Heart left ventricle (tissue), 16 donors: ENCODE results near the gene RPL13. TPM values are rescaled to one million over a fixed set of nuclear protein-coding genes. Genes with fewer than 3 reads are reported as not detected.

Source experiments
- ATAC-seq, 4 donors: fragments of 200-7000 bp; cut with Tn5 transposase; one replicate each; pipeline ENCODE4 v1.9.1; 2020 to 2022; ENCODE audit warnings: moderate library complexity in 4 of 4, mild to moderate bottlenecking in 3 of 4, moderate number of reproducible peaks in 1 of 4
- DNase-seq, 5 donors: peaks; one replicate each; pipeline ENCODE4 v3.0.0-alpha.2; 2020
- H3K27ac ChIP-seq, 12 donors: fragments of 200-600 bp; sonication (generic) in 4 of 12; one replicate each; pipeline versions ENCODE4 v1.5.0 to v1.8.0; 2016 to 2022; ENCODE audit warnings: mild to moderate bottlenecking in 2 of 12
- H3K27me3 ChIP-seq, 9 donors: fragments of 200-600 bp; sonication (generic) in 2 of 9; one replicate each; pipeline versions ENCODE4 v1.5.1 to v1.8.0; 2016 to 2022; ENCODE audit warnings: mild to moderate bottlenecking in 3 of 9
- H3K36me3 ChIP-seq, 9 donors: fragments of 200-600 bp; sonication (generic) in 2 of 9; one replicate each; pipeline versions ENCODE4 v1.5.0 to v1.8.0; 2018 to 2022; ENCODE audit warnings: mild to moderate bottlenecking in 2 of 9
- H3K4me1 ChIP-seq, 12 donors: fragments of 200-600 bp; sonication (generic) in 4 of 12; one replicate each; pipeline versions ENCODE4 v1.5.0 to v1.8.0; 2016 to 2022; ENCODE audit warnings: mild to moderate bottlenecking in 3 of 12
- H3K4me3 ChIP-seq, 12 donors: fragments of 200-600 bp; sonication (generic) in 4 of 12; one replicate each; pipeline versions ENCODE4 v1.5.0 to v1.8.0; 2017 to 2022; ENCODE audit warnings: mild to moderate bottlenecking in 9 of 12, moderate library complexity in 4 of 12
- H3K9me3 ChIP-seq, 12 donors: fragments of 200-600 bp; sonication (generic) in 4 of 12; one replicate each; pipeline versions ENCODE4 v1.5.0 to v1.8.0; 2016 to 2022; ENCODE audit warnings: mild to moderate bottlenecking in 1 of 12
- CTCF ChIP-seq, 12 donors: fragments of 200-600 bp; sonication (generic) in 4 of 12; IDR thresholded peaks; one replicate each; pipeline versions ENCODE4 v1.5.0 to v1.8.0; 2018 to 2022; ENCODE audit warnings: antibody characterized with exemption in 12 of 12, mild to moderate bottlenecking in 5 of 12
- POLR2A ChIP-seq, 2 donors: fragments of 450-650 bp; IDR thresholded peaks; one replicate each; pipeline ENCODE4 v1.6.1; 2017; ENCODE audit warnings: antibody characterized with exemption in 2 of 2, mild to moderate bottlenecking in 2 of 2, moderate library complexity in 2 of 2
- WGBS, 4 donors: extraction: QIAGEN DNeasy Blood & Tissue Kit in 2 of 4; methylation state at CpG; one replicate each; pipeline versions ENCODE4 v1.1.5 to v1.1.7; 2013 to 2018; 5-methylcytosine and 5-hydroxymethylcytosine counted together
- intact Hi-C, 10 donors: fragments of 100-400 bp; cut with DNase I; formaldehyde crosslinking; loops; one replicate each; pipeline versions ENCODE4 v1.11.1 to v1.14.2; 2022
- polyA plus RNA-seq, 2 donors: library from polyadenylated mRNA; stranded (reverse); fragments of 200-250 nt; gene quantifications; one replicate each; pipeline ENCODE4 v1.2.3, GENCODE V29; 2013
- total RNA-seq, 9 donors: library from RNA; depleted of rRNA in 2 of 9; stranded (reverse); fragments of >200 nt in 2 of 9; fragmentation: NEBNext Ultra II Directional in 3 of 9; extraction: Animal tissue kit (Norgen Biotek cat#: 25700) in 3 of 9; gene quantifications; one replicate each; pipeline versions ENCODE4 v1.1.0 to v1.2.4, GENCODE V29; 2016 to 2023
- donor health status: ischemic (EF 13 %, LVEDD 7.1; RV severe dilation, severe dysfunction).
- donor health status: healthy with polysubstance abuse.
- donor health status: DM: no; HTN: yes; CAD: no.
- donor health status: DM: no; HTN: no; CAD: no.
- donor health status: ischemic (EF 25% LVEDD 6.9; RV normal size, moderate dysfunction).
- donor health status: ischemic (EF 25% LVEDD 5.7; RV mildly dilated, moderate dysfunction).
- donor health status: healthy.
- donor health status: DM: yes; HTN: yes; CAD: no.
- donor health status: ischemic (EF 35%, LVEDD 5.7; RV mildly dilated, moderate dysfunction).
- donor health status: nonischemic (EF 11% LVEDD 7.7; RV severe dilation, severe dysfunction).
- donor health status: DM: yes; HTN: yes; CAD: no.
- donor health status: PGD.
- donor health status: ischemic (EF 29% LVEDD 5.4; RV normal size, mild dysfunction).
- donor health status: nonischemic (EF 23%, LVEDD 6.1; RV moderate dilation, normal function).

Gene RPL13
- total and polyA plus RNA-seq, 11 donors = 701 to 5,500 (median 1,282) TPM

GRCh38 chr16:89565506-89566372 is 5.3 kb downstream of the RPL13 start:
- H3K4me3 ChIP-seq = peak overlapping the region in 9 of 12 donors; percentile 14 to 41 (median 34)
- WGBS, 4 donors = 7 to 11% (median 10%) methylated on average over 16 to 46 of the region's 46 CpGs
- peak in 1 of 2 donors; percentile 15 for TF ChIP-seq POLR2A (IDR thresholded peaks at IDR 0.05)
- peak; percentile 1 to 64 (median 50) for TF ChIP-seq CTCF (IDR thresholded peaks at IDR 0.05)
- ATAC-seq (peak; percentile 16 to 52 (median 46)), DNase-seq (peak in 2 of 5 donors; percentile 43 to 61)
- H3K27ac ChIP-seq = peak overlapping the region in 1 of 12 donors; percentile 15
- H3K9me3 ChIP-seq = no peaks in the 10 kb centered on the region
- intact Hi-C loops = loop anchor here in 3 of 10 donors (5.0 to 10.0 kb wide), 3 partner anchors 77 to 321 kb away; no protein-coding TSS in a partner anchor
- peaks cover 8 to 53% (median 29%) of the 10 kb centered on the region in 12 donors for H3K4me1 ChIP-seq
- peaks cover 0 to 17% (median 7%) of the 10 kb centered on the region in 9 donors for H3K27me3 ChIP-seq
- H3K36me3 ChIP-seq = peaks cover 6 to 39% (median 37%) of the 10 kb centered on the region in 9 donors

- intact Hi-C loops = loop anchor here in 3 of 10 donors (5.0 to 10.0 kb wide), 3 partner anchors 74 to 323 kb away; no protein-coding TSS in a partner anchor
- peaks cover 4 to 31% (median 13%) of the 10 kb centered on the region in 9 donors for H3K27me3 ChIP-seq
- DNase-seq = no peak
- TF ChIP-seq POLR2A (IDR thresholded peaks at IDR 0.05) = no peak
- no peak for TF ChIP-seq CTCF (IDR thresholded peaks at IDR 0.05)
- H3K4me1 ChIP-seq = peaks cover 0 to 35% (median 16%) of the 10 kb centered on the region in 12 donors
- H3K36me3 ChIP-seq = peaks cover 6 to 22% (median 19%) of the 10 kb centered on the region in 9 donors
- no peaks in the 10 kb centered on the region for H3K9me3 ChIP-seq
- no peak overlapping the region for H3K4me3 ChIP-seq
- no peak overlapping the region for H3K27ac ChIP-seq
- WGBS, 4 donors = 73 to 83% (median 75%) methylated on average over 29 to 30 of the region's 30 CpGs
- no peak for ATAC-seq
Observed at GRCh38 chr16:89567656-89568594, 7.4 kb downstream of the RPL13 start.

GRCh38 chr16:89569506-89570341 is 9.2 kb downstream of the RPL13 start:
- peaks cover 10 to 49% (median 25%) of the 10 kb centered on the region in 9 donors for H3K27me3 ChIP-seq
- no peaks in the 10 kb centered on the region for H3K9me3 ChIP-seq
- DNase-seq = no peak
- intact Hi-C loops = loop anchor here in 6 of 10 donors (5.0 to 10.0 kb wide), 4 partner anchors 73 to 325 kb away; no protein-coding TSS in a partner anchor
- TF ChIP-seq POLR2A (IDR thresholded peaks at IDR 0.05) = no peak
- H3K36me3 ChIP-seq = peaks cover 0 to 4% (median 2%) of the 10 kb centered on the region in 9 donors
- no peak for ATAC-seq
- H3K27ac ChIP-seq = no peak overlapping the region
- no peak overlapping the region for H3K4me3 ChIP-seq
- H3K4me1 ChIP-seq = peaks cover 0 to 28% (median 19%) of the 10 kb centered on the region in 12 donors
- 58 to 62% (median 61%) methylated on average over 21 to 23 of the region's 23 CpGs for WGBS, 4 donors
